Central memory CD4-positive, alpha-beta T cell (primary cell): ENCODE data around the gene ADARB2.

ENCODE experiments used
- DNase-seq: peaks from one replicate; pipeline ENCODE4 v3.0.0; 2022

The ADARB2 gene

GRCh38 chr10:1295756-1296480, 441.4 kb downstream of the ADARB2 start:
- DNase-seq = no peak

- DNase-seq = no peak
These were observed 442.6 kb downstream of the ADARB2 start for GRCh38 chr10:1294748-1295147.

DNA sequence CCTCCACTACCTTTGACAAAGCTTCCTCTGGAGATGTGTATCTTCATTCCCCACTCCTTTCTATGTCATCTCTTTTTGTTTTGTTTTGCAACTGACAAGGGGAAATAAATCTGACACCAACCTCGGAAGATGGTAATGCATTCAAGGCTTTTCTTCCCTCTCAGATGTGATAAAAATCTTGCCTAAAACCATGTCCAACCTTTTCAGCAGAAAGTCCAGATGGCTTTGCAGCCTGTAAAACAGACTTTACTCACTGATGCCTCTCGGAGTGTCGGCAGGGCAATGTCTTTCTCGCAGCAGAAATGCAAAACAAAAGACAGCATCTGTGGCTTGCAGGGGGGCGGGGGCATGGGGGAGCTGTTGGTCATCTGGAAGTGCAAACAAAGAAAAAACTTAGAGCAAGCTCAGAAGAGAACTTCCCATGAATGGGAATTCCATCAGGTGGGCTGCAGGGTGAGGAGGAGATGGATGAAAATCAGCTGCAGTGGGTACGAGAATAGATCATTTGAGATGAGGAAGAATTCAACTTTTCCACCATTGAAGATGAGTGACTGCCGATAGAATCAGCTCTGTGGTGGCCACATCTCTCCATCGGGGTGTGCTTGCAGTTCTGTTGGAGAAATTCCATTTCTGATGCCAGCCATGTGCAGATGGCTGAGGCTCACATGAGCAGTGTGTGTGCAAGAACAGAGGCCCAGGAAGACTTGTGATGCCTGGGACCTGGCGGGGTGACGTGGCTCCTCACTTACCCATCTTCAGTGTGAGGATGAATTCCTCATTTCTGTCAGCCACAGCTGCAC, 443.5 kb downstream of the ADARB2 start:
- DNase-seq = no peak

DNA sequence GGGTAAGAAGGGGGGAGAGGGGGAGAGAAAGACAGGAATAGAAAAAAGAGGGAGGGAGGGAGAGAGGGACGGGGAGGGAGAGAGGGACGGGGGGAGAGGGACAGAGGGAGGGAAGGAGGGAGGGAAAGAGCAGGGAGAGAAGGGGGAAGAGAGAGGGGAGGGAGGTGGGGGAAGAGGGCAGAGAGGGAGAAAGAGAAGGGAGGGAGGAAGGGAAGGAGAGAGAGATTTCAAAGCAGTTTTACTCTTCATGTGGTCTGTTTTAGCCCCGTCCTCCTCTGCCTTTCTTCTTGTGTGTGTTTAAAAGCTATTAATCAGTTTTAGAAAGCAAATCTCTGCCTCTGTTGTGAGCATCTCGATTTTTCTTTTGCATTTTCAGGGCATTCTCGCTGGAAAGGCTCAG, 444.2 kb downstream of the ADARB2 start:
- DNase-seq = no peak

GRCh38 chr10:1292611-1293031, 444.7 kb downstream of the ADARB2 start:
- no peak for DNase-seq

DNA sequence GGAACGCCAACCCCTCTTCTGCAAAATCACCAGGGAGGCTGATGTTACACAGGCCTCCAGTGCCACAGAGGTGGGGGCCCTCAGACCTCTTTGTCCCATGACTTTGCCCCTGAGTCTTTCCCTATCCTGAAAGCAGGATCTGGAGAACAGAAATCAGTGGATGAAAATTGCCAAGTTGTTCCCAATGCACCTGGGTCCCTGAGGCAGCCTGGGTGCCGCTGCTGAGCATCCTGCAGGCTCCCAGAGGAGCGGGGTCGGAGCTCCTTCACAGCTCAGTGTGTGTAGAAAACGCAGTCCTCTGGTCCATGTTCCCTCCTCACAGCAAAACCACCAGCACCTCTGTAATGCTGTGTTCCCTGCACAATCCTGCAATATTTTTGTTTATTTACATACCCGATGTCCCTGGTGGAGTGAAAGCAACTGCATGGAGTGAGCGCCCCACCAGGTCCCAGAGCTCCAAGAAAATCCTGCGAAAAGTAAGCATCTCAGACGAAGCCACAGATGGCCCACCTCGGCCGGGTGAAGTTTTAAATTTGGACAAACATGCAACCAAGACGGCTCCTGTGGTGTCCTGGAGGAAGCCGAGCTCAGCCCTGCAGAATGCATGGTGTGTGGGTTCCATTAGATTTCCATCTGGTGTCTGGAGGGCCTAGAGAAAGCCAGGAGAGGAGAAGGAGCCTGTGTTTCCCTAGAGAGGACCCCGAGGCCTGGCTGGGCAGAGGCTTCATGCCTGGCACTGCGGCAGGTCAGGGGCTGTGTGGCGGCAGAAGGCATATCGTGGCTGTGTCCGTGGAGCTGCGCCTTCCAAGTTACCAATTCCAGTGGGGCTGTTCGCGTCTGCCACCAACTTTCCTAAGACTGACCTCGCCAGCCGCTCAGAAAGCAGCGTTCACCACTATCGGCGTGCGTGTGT, 445.9 kb downstream of the ADARB2 start:
- DNase-seq = no peak

DNA sequence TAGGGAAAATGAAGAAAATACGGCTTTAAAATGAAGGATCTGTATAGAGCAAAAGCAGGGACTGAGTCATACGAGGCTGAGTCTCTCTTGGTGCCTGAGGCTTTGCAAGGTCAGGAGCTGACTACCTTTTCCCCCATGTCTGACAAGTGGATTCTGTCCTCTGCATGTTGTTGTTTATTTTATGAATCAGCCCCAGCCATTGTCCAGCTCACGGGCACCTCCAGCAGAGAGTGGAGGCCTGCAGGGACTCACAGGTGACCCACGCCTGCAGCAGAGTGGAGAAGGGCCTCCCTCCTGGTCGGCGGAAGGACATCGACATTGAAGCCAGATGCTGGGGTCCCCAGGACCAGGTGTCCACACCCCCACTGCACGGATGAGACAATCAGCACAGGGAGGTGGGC, 447.3 kb downstream of the ADARB2 start:
- no peak for DNase-seq

- no peak for DNase-seq
These were observed 447.7 kb downstream of the ADARB2 start for GRCh38 chr10:1289591-1289990.

- no peak for DNase-seq
These were observed 449.3 kb downstream of the ADARB2 start for GRCh38 chr10:1287971-1288401.

DNA sequence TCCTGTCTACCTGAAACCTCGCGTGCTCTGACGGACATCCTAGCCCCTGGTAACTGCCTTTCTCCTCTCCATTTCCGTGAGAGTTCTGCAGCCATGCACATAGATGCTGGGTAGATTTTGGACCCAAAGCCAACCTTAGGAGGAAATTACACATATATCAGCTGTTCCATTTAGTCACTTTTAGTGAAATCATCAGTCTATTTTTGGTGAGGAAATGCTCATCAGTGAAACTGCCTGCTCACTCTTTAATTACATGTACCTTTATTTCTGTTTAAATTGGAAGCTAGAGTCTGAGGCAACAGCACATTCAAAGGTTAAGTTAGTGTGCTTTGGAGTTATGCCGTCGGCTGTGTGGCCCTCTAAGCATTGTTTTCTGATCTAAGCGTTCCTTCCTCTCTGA, 449.8 kb downstream of the ADARB2 start:
- no peak for DNase-seq

GRCh38 chr10:1284076-1284475, 453.2 kb downstream of the ADARB2 start:
- DNase-seq = no peak

- no peak for DNase-seq
These were observed 455.9 kb downstream of the ADARB2 start for GRCh38 chr10:1281405-1281782.

DNA sequence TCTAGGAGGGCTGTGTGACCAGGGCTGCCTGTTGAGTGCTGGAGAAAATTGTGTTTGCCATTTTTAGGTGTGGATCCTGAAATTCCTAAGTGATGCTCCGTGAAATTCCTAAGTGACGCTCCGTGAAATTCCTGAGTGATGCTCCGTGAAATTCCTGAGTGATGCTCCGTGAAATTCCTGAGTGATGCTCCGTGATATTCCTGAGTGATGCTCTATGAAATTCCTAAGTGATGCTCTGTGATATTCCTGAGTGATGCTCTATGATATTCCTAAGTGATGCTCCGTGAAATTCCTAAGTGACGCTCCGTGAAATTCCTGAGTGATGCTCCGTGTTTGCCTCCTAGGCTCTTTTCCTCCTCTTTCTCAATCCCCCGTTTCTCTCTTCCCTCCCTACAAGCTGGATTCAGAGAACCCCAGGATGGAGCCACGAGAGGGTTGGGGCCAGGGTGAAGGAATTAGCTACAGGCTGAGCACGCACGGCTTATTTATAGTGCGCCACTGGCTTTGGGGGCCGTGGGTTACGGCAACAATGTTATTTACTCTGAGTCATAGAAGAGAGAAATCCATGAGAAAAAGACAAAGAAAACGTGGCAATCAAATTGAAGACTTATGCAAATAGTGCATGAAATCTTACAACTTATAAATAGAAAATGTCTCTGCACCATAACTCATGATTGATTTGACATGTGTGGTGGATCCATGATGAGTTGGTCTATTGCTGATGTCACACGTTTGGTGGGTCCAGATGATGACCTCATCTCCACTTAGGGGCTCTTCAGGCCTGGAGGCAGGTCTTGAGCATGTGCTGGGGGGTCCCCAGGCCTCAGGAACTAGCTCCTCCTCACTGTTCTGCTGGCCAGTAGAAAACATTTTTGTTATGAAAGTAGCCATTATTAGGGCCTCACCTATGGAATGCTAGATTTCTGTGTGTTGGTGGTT, 456.6 kb downstream of the ADARB2 start:
- no peak for DNase-seq

GRCh38 chr10:1278306-1278705, 459.0 kb downstream of the ADARB2 start:
- no peak for DNase-seq

GRCh38 chr10:1274701-1275544, 462.4 kb downstream of the ADARB2 start:
- no peak for DNase-seq

DNA sequence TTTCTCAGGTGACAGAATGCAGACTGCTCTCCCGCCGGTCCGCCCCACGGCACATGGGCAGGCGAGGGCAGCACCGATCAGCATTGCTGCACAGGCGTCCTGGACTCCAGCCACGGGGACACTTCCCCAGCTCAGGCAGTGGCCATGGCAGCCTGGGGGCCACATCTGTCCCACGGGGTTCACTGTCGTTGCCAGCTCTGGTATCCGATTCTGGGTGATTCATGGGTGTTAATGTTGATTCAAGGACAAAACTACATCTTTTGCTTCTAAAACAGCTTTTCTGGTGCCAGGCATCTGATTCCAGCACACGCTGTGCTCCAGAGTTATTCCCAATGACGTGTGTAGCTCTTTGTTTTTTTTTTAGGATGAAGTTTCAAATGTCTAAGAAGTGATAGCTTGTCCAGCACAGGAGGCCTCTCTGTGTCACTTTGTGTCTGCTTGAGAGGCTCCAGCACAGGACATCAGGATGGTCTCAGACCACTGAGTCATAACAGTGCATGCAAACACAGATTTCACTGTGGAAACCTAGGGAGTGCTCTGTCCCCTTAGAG, 463.1 kb downstream of the ADARB2 start:
- DNase-seq = no peak

DNA sequence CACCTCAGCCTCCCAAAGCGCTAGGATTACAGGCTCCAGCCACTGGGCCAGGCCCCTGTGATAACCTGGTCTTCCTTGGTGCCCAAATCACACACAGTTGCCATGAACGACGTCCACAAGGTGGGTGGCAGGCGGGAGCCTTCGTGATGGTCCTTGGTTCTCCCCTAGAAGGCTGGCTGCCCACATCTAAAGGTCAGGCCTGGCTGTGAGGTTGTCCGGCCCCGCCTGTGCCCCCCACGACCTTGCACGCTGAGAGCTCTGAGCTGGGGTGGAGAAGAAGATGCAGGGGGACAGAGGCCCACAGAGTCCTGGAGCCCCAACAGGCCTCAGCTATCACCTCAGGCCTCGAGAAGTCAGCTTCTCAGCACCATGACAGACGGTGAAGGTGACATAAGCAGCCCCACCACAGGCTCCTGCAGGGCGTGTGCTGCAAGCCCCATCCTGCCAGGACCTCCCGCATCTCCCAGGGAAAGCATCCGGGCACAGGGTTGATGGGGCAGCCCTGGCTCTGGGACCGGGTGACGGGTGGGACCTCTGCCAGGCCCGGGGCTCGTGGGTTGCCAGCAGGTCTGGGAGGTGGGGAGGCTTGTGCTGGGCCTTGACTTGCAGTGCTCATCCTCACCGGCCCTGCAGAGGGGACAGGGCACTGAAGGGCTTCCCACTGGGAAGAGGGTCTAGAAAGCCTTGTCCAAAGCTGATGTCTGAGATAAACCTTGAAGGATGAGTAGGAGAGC, 463.8 kb downstream of the ADARB2 start:
- DNase-seq = no peak

DNA sequence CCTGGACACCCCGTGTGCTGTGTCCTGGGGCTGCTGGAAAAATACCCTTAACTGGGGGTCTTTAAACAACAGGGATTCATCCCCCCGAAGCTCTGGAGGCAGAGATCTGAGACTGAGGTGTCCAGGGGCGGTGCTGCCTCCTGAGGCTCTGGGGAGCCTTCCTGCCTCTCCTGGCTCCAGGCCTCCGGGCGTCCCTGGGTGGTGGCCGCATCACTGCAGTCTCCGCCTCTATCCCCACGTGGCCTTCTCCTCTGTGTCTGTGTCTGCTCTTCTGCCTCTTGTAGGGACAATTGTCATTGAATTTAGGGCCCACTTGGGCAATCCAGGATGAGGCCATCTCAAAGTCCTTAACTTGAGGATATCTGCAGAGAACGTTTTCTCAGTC, 464.6 kb downstream of the ADARB2 start:
- DNase-seq = no peak

GRCh38 chr10:1272079-1272776, 465.1 kb downstream of the ADARB2 start:
- DNase-seq = no peak
